Testis (tissue), 3 donors: Measurements from ENCODE around the gene CAPN5. TPM values are rescaled to one million over a fixed set of nuclear protein-coding genes. Genes with fewer than 3 reads are reported as not detected.

Experiments used
- DNase-seq: peaks from one replicate; pipeline ENCODE4 v3.0.0-alpha.2; 2019
- H3K27ac ChIP-seq, 2 donors: fragments of 200-600 bp; sonication (generic); one replicate each; pipeline ENCODE4 v1.5.1; 2019
- H3K27me3 ChIP-seq: fragments of 200-600 bp; sonication (generic); one replicate; pipeline ENCODE4 v1.5.1; 2019
- H3K36me3 ChIP-seq: fragments of 200-600 bp; sonication (generic); one replicate; pipeline ENCODE4 v1.5.1; 2017; ENCODE audit warnings: low read depth; ENCODE audit errors: missing control alignments
- H3K4me1 ChIP-seq: fragments of 200-600 bp; sonication (generic); one replicate; pipeline ENCODE4 v1.5.1; 2019
- H3K4me3 ChIP-seq, 2 donors: fragments of 200-600 bp; sonication (generic); one replicate each; pipeline ENCODE4 v1.5.1; 2017 to 2019
- H3K9me3 ChIP-seq: fragments of 200-600 bp; sonication (generic); one replicate; pipeline ENCODE4 v1.5.1; 2017
- POLR2A ChIP-seq: fragments of 450-650 bp; IDR thresholded peaks from one replicate; pipeline ENCODE4 v1.6.1; 2017; ENCODE audit warnings: antibody characterized with exemption, mild to moderate bottlenecking, moderate library complexity
- WGBS, 2 donors: methylation state at CpG; one replicate each; pipeline ENCODE4 v1.1.5; 2018; 5-methylcytosine and 5-hydroxymethylcytosine counted together
- intact Hi-C: fragments of 100-400 bp; cut with DNase I; formaldehyde crosslinking; loops from one replicate; pipeline ENCODE4 v1.15.1; 2023; ENCODE audit warnings: low total_unique reads
- polyA plus RNA-seq: library from polyadenylated mRNA; stranded (reverse); fragments of 350-450 nt; fragmentation: Illumina TruSeq; extraction: RNeasy Lipid Tissue Mini Kit (QIAGEN cat#74804); gene quantifications from one replicate; pipeline ENCODE4 v1.2.3, GENCODE V29; 2014; ENCODE audit warnings: low read depth, low replicate concordance; ENCODE audit not compliant: insufficient read depth
- total RNA-seq, 2 donors: library from RNA; depleted of rRNA; stranded (reverse); fragments of >200 nt; gene quantifications; one replicate each; pipeline ENCODE4 v1.2.3, GENCODE V29; 2016
- TF ChIP-seq, protein P1 (sequence below), 3 experiments: fragments of 450-650 bp in 2 of 3; fragments of 200-600 bp in 1 of 3; sonication (generic) in 1 of 3; IDR thresholded peaks; one replicate each; pipeline ENCODE4 v1.5.1; 2016 to 2019; ENCODE audit warnings: antibody characterized with exemption in 3 of 3, mild to moderate bottlenecking in 2 of 3, moderate library complexity in 1 of 3

The CAPN5 gene
- total and polyA plus RNA-seq, 3 donors from 2014 or later: 62.3 to 116 (median 102) TPM

DNA sequence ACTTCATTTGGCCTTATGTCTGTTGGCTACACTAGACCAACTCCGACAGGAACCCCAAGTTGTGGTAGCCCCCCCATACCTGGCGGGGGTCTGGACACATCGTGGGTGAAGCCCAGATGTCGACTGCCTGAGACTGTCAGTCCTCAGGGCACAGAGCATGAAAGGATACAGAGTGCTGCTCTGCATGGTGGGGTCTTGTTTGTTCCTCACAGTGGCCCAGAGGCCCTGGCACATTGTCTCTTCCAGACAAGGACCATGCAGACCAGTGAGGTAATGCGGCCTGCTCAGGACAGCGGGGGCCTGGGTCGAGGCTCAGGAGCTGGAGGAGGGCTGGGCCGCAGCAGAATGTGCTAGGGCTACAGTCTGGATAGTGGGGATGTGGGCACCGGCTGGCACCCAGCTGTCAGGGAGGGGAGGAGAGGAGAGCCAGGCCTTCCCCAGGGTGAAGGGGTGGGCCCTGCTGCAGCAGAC lies 14.6 kb downstream of the CAPN5 start:
- intact Hi-C loops: no loop called here
- no peaks in the 10 kb centered on the region for H3K36me3 ChIP-seq
- 89 to 94% methylated on average over 8 to 9 of the region's 9 CpGs for WGBS, 2 donors
- peaks cover 49% of the 10 kb centered on the region for H3K4me1 ChIP-seq
- no peaks in the 10 kb centered on the region for H3K9me3 ChIP-seq
- no peak for DNase-seq
- TF ChIP-seq, protein P1, sequence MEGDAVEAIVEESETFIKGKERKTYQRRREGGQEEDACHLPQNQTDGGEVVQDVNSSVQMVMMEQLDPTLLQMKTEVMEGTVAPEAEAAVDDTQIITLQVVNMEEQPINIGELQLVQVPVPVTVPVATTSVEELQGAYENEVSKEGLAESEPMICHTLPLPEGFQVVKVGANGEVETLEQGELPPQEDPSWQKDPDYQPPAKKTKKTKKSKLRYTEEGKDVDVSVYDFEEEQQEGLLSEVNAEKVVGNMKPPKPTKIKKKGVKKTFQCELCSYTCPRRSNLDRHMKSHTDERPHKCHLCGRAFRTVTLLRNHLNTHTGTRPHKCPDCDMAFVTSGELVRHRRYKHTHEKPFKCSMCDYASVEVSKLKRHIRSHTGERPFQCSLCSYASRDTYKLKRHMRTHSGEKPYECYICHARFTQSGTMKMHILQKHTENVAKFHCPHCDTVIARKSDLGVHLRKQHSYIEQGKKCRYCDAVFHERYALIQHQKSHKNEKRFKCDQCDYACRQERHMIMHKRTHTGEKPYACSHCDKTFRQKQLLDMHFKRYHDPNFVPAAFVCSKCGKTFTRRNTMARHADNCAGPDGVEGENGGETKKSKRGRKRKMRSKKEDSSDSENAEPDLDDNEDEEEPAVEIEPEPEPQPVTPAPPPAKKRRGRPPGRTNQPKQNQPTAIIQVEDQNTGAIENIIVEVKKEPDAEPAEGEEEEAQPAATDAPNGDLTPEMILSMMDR (IDR thresholded peaks at IDR 0.05): no peak
- TF ChIP-seq POLR2A: no peak
- no peaks in the 10 kb centered on the region for H3K27me3 ChIP-seq
- H3K4me3 ChIP-seq: no peak overlapping the region
- H3K27ac ChIP-seq: no peak overlapping the region

DNA sequence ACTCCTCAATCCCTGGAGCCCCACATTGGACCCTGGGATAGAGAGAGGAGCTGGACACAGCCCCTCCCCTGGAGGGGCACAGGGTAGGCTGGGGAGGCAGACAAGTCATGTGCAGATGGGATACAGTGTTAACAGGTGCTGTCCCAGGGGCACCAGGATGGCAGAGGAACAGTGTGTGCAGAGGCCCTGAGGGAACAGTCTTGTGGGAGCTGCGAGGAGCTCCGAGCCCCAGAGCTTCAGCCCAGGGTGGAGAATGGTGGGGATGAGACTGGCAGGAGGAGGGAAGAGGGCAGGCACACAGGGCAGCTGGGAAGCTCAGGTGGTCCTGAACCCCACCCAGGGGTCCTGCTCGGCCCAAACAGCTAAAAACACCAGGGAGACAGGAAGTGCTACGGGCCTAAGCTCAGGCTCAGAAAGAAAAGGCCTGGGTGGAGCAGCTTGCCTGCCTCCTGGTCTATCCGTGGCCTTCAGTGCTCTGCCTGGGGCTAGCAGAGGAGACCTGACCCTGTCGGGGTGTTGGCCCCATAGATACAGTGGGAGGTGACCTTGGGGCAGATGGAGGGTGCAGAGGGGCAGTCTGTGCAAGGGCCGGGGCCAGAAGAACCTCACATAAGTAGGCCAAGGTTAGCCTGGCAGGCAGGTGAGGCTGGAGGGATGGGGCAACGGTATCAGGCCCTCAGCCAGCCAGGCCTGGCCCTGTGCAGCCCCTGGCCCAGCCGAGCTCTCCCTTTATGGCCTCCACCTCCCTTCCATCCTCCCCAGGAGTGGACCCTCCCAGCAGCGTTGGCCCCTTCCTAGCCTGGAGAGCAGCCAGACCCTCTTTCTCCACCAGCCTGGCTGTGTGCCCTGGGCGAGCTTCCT lies 15.4 kb downstream of the CAPN5 start:
- Histone ChIP-seq H3K4me1 (peaks cover 57% of the 10 kb centered on the region), H3K4me3 (no peak overlapping the region), H3K27me3 (no peaks in the 10 kb centered on the region), H3K27ac (peak overlapping the region; percentile 12 to 69), H3K9me3 (no peaks in the 10 kb centered on the region), H3K36me3 (no peaks in the 10 kb centered on the region)
- no peak for DNase-seq
- WGBS, 2 donors: 35 to 62% methylated on average over 11 of the region's 11 CpGs
- TF ChIP-seq, protein P1 (IDR thresholded peaks at IDR 0.05): no peak
- no peak for TF ChIP-seq POLR2A
- intact Hi-C loops: no loop called here

DNA sequence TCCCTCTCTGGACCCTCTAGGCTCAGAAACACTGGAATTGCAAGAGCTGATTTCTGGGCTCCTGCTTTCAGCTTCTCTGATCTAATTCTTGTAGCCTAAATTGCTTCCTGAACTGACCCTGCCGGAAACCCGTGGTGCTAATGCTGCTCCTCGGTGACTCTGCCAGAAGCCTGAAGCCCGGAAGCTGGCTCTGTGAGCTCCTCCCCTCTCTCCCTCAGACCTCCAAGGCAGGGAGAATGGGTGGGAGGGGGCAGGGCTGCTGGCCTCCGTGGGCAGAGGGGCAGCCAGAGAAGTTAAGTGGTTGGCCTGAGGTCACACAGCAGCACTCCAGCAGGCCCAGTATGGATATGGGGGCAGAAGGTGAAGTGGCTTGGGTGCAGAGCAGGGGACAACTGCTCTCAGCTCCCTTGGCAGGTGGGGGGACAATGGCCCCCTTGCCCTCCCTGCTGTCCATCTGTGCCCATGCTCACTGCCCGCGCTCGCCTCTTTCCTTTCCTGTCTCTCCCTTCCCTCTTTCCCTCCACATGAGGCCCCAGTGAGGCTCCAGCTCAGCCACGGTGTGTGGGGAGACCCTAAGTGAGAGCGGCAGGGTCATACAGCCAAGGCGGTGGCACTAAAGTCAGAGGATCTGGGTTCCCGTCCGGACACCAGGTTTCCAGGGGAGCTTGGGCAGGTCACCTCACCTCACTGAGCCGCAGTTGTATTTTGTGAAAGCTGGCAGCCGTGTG lies 16.2 kb downstream of the CAPN5 start:
- TF ChIP-seq POLR2A: no peak
- TF ChIP-seq, protein P1 (IDR thresholded peaks at IDR 0.05): no peak
- intact Hi-C loops: no loop called here
- H3K36me3 ChIP-seq: no peaks in the 10 kb centered on the region
- H3K27me3 ChIP-seq: no peaks in the 10 kb centered on the region
- H3K4me1 ChIP-seq: peaks cover 64% of the 10 kb centered on the region
- no peaks in the 10 kb centered on the region for H3K9me3 ChIP-seq
- peak; percentile 73 for DNase-seq
- H3K4me3 ChIP-seq: no peak overlapping the region
- 58 to 64% methylated on average over 15 of the region's 15 CpGs for WGBS, 2 donors
- H3K27ac ChIP-seq: peak overlapping the region; percentile 12 to 69

DNA sequence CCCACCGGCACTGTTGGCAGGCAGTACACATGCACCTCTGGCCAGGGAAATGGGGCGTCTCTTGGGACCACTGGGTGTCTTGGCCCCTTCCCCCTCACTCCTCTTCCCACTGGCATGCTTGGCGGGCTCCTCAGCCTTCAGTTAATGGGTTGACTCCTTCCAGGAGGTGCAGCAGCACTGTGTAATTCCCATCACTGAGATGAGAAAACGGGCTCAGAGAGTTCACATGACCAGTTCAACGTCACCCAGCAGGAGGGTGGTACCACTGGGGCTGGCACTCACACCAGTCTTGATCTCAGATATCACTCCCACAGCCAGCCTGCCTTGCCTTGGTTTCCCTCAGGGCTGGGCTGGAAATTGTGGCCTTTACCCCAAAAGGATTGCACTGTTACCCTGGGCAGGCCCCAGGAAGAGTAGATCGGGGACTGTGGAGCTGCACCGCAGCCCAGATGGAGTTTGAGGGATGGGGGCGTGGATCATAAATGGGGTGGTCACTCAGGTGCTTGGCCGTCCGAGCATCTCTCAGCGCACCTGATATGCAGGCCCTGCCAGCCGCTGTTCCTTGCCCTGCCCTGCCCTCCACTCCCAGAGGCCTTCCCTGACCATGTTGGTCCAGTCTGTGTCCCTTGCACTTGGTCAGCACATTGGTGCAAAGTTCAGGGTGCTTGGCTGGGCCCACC lies 16.9 kb downstream of the CAPN5 start:
- Histone ChIP-seq H3K9me3 (no peaks in the 10 kb centered on the region), H3K4me3 (no peak overlapping the region), H3K27me3 (no peaks in the 10 kb centered on the region), H3K27ac (peak overlapping the region in 1 of 2 donors; percentile 69), H3K36me3 (no peaks in the 10 kb centered on the region), H3K4me1 (peaks cover 69% of the 10 kb centered on the region)
- 84 to 92% methylated on average over 9 to 12 of the region's 12 CpGs for WGBS, 2 donors
- TF ChIP-seq, protein P1 (IDR thresholded peaks at IDR 0.05): no peak
- TF ChIP-seq POLR2A: no peak
- intact Hi-C loops: no loop called here
- DNase-seq: no peak
